ENCODE measurements around the gene IL13. TPM values are rescaled to one million over a fixed set of nuclear protein-coding genes. Genes with fewer than 3 reads are reported as not detected.

The IL13 gene
- total and polyA plus RNA-seq, 2 donors (not counting 3 experiments of a cell fraction or from before 2014, with no cell fraction given), result 0.06 TPM; not detected in 1

- Histone ChIP-seq H3K9me1 (replicated peaks; ENCODE audit: control insufficient read depth, extremely low read depth, insufficient read depth, low read length) (no peaks in the 10 kb centered on the region), H3K79me2 (ENCODE audit: control insufficient read depth, insufficient read depth, low read length) (no peaks in the 10 kb centered on the region), H3K4me2 (ENCODE audit: insufficient read depth, low read length) (no peak overlapping the region), H3K9me3 (replicated peaks; ENCODE audit: control insufficient read depth, insufficient read depth, low read length) (no peaks in the 10 kb centered on the region), H3K4me1 (ENCODE audit: control insufficient read depth, extremely low read depth, insufficient read depth, low read length) (no peaks in the 10 kb centered on the region), H3K36me3 (ENCODE audit: control insufficient read depth in 2 of 2, extremely low read depth in 1 of 2, insufficient read depth in 2 of 2, low read length in 2 of 2) (no peaks in the 10 kb centered on the region), H3K4me3 (replicated peaks in 1 of 3; ENCODE audit: insufficient read depth in 1 of 3, low read depth in 1 of 3, low read length in 3 of 3) (no peak overlapping the region), H2AFZ (ENCODE audit: low read depth, low read length) (no peak overlapping the region), H3K27ac (ENCODE audit: insufficient read depth, low read depth, low read length) (no peak overlapping the region), H3K9ac (replicated peaks; ENCODE audit: extremely low read depth, insufficient read depth, low read length) (no peak overlapping the region), H3K27me3 (ENCODE audit: control insufficient read depth in 2 of 2, insufficient read depth in 2 of 2, low read length in 2 of 2) (peaks cover 0 to 2% of the 10 kb centered on the region in 2 experiments), H4K20me1 (replicated peaks; ENCODE audit: control insufficient read depth, extremely low read depth, insufficient read depth, low read length) (no peaks in the 10 kb centered on the region)
- ChIA-PET CTCF (no interaction called here), POLR2A (no interaction called here)
- dilution Hi-C loops (cut with MboI; ENCODE audit: extremely low pct_ligation_motif_present, low sequenced_read_pairs), result no loop called here
- TF ChIP-seq GATA2 (IDR thresholded peaks at IDR 0.05; ENCODE audit: insufficient read depth, insufficient read length, low read depth, low read length) (no peak), MYC (IDR thresholded peaks at IDR 0.05; ENCODE audit: low read depth, low read length) (no peak), JUN (IDR thresholded peaks at IDR 0.05; ENCODE audit: borderline replicate concordance, insufficient read depth, insufficient read length, low read depth) (no peak), POLR2A (IDR thresholded peaks at IDR 0.05; ENCODE audit: low read depth, low read length) (no peak), POLR2AphosphoS5 (IDR thresholded peaks at IDR 0.05; ENCODE audit: insufficient read depth, low read depth, low read length) (no peak), MAX (IDR thresholded peaks at IDR 0.05; ENCODE audit: insufficient read depth, insufficient read length) (no peak), EZH2 (IDR thresholded peaks at IDR 0.05; ENCODE audit: borderline replicate concordance, low read depth, low read length, severe bottlenecking) (no peak), FOS (IDR thresholded peaks at IDR 0.05; ENCODE audit: borderline replicate concordance, insufficient read depth, low read length) (no peak)
- TF ChIP-seq, protein P1, sequence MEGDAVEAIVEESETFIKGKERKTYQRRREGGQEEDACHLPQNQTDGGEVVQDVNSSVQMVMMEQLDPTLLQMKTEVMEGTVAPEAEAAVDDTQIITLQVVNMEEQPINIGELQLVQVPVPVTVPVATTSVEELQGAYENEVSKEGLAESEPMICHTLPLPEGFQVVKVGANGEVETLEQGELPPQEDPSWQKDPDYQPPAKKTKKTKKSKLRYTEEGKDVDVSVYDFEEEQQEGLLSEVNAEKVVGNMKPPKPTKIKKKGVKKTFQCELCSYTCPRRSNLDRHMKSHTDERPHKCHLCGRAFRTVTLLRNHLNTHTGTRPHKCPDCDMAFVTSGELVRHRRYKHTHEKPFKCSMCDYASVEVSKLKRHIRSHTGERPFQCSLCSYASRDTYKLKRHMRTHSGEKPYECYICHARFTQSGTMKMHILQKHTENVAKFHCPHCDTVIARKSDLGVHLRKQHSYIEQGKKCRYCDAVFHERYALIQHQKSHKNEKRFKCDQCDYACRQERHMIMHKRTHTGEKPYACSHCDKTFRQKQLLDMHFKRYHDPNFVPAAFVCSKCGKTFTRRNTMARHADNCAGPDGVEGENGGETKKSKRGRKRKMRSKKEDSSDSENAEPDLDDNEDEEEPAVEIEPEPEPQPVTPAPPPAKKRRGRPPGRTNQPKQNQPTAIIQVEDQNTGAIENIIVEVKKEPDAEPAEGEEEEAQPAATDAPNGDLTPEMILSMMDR (IDR thresholded peaks at IDR 0.05; ENCODE audit: extremely low read depth in 1 of 2, insufficient read depth in 1 of 2, low read depth in 1 of 2, low read length in 2 of 2), result no peak
- intact Hi-C loops (cut with micrococcal nuclease), result loop anchor here (1.0 kb wide), 1 partner anchor 13 kb away; no protein-coding TSS in a partner anchor
- no TSS peak for BruUV-seq (replicated peaks)
- DNase-seq (ENCODE audit: low read depth, low spot score) (no peak), FAIRE-seq (no peak)
Observed at GRCh38 chr5:132662925-132663770, 5.2 kb downstream of the IL13 start.
